A673 (cell line): ENCODE data around the gene CDK19. TPM values are rescaled to one million over a fixed set of nuclear protein-coding genes. Genes with fewer than 3 reads are reported as not detected.

ENCODE experiments used
- BruUV-seq: library from RNA; stranded (reverse); fragments of 400-500 nt; replicated peaks from 2 replicates; lab custom pipeline; 2021; lab: Mats Ljungman, UMichigan
- CTCF ChIA-PET: fragments of 300-600 bp; sonication (Branson Sonifier 250); formaldehyde crosslinking; loops from one replicate; lab custom pipeline; 2022; ENCODE audit warnings: antibody characterized with exemption; lab: Charles Lee
- POLR2A ChIA-PET: fragments of 300-600 bp; sonication (Branson Sonifier 250); formaldehyde crosslinking; loops from one replicate; lab custom pipeline; 2022; ENCODE audit warnings: antibody characterized with exemption; ENCODE audit not compliant: low non-redundant PET; lab: Charles Lee
- DNase-seq: peaks from one replicate; pipeline ENCODE4 v3.0.0-alpha.2; 2015; ENCODE audit warnings: low spot score
- H3K27ac ChIP-seq: fragments of 200-600 bp; sonication (generic); 2 replicates; pipeline ENCODE4 v1.5.1; 2016; ENCODE audit warnings: mixed run types, low read depth, mild to moderate bottlenecking, mixed read lengths, antibody characterized with exemption, low read length; ENCODE audit not compliant: poor library complexity, severe bottlenecking
- H3K27me3 ChIP-seq: fragments of 200-600 bp; sonication (generic); replicated peaks from 2 replicates; pipeline ENCODE4 v1.6.1; 2017; ENCODE audit warnings: mixed run types, low read depth, mild to moderate bottlenecking, mixed read lengths, antibody characterized with exemption, low read length; ENCODE audit not compliant: insufficient read depth, poor library complexity
- H3K36me3 ChIP-seq: fragments of 200-600 bp; sonication (generic); 2 replicates; pipeline ENCODE4 v1.6.1; 2016; ENCODE audit warnings: mixed run types, mild to moderate bottlenecking, mixed read lengths, antibody characterized with exemption, low read length; ENCODE audit not compliant: insufficient read depth, poor library complexity, severe bottlenecking
- H3K4me1 ChIP-seq: fragments of 200-600 bp; sonication (generic); 2 replicates; pipeline ENCODE4 v1.6.1; 2017; ENCODE audit warnings: mixed run types, mild to moderate bottlenecking, mixed read lengths, antibody characterized with exemption, low read length; ENCODE audit not compliant: insufficient read depth, poor library complexity, severe bottlenecking
- H3K4me3 ChIP-seq: fragments of 200-600 bp; sonication (generic); 2 replicates; pipeline ENCODE4 v1.5.1; 2016; ENCODE audit warnings: low read depth, mixed run types, mild to moderate bottlenecking, mixed read lengths, low read length; ENCODE audit not compliant: poor library complexity, severe bottlenecking
- H3K9me3 ChIP-seq: fragments of 200-600 bp; sonication (generic); 2 replicates; pipeline ENCODE4 v1.6.1; 2016; ENCODE audit warnings: mixed run types, low read depth, mild to moderate bottlenecking, mixed read lengths, antibody characterized with exemption, low read length; ENCODE audit not compliant: poor library complexity, severe bottlenecking
- CTCF ChIP-seq: fragments of 300-800, 200-600 bp; sonication (generic); conservative IDR thresholded peaks from 2 replicates; pipeline ENCODE4 v1.5.1; 2017; ENCODE audit warnings: low read depth, mild to moderate bottlenecking, antibody characterized with exemption, low read length, moderate library complexity, mixed read lengths
- EZH2 ChIP-seq: fragments of 200-600 bp; sonication (generic); IDR thresholded peaks from 2 replicates; pipeline ENCODE4 v1.6.1; 2017; ENCODE audit warnings: borderline replicate concordance, low read depth, mild to moderate bottlenecking, mixed read lengths, antibody characterized with exemption, low read length; ENCODE audit not compliant: poor library complexity, severe bottlenecking
- intact Hi-C: fragments of 100-400 bp; cut with micrococcal nuclease; formaldehyde crosslinking; loops from one replicate; pipeline ENCODE4 v1.10.0; 2022; ENCODE audit not compliant: unreplicated experiment
- total RNA-seq: library from RNA; stranded (reverse); gene quantifications from 2 replicates; pipeline ENCODE4 v1.2.3, GENCODE V29; 2021

Gene CDK19
- total RNA-seq, 1 experiment from 2014 or later: 23.7 TPM

- ChIA-PET POLR2A (interaction anchor here (0.7 kb wide), 1 partner anchor 10 kb away, joined by 3 read pairs; no protein-coding TSS in a partner anchor), CTCF (no interaction called here)
- Histone ChIP-seq H3K4me1 (no peaks in the 10 kb centered on the region), H3K4me3 (no peak overlapping the region), H3K27ac (no peak overlapping the region), H3K36me3 (no peaks in the 10 kb centered on the region), H3K27me3 (no peaks in the 10 kb centered on the region), H3K9me3 (no peaks in the 10 kb centered on the region)
- no peak for TF ChIP-seq EZH2
- no peak for TF ChIP-seq CTCF
- DNase-seq: no peak
- no TSS peak for BruUV-seq
- intact Hi-C loops: no loop called here
Measured at GRCh38 chr6:110688661-110689268, 126.5 kb downstream of the CDK19 start.

GRCh38 chr6:110687326-110687725, 127.9 kb downstream of the CDK19 start:
- ChIA-PET POLR2A (no interaction called here), CTCF (no interaction called here)
- no peak for TF ChIP-seq CTCF
- Histone ChIP-seq H3K36me3 (no peaks in the 10 kb centered on the region), H3K4me1 (no peaks in the 10 kb centered on the region), H3K27me3 (no peaks in the 10 kb centered on the region), H3K9me3 (no peaks in the 10 kb centered on the region), H3K4me3 (no peak overlapping the region), H3K27ac (no peak overlapping the region)
- DNase-seq: no peak
- intact Hi-C loops: no loop called here
- no TSS peak for BruUV-seq

- Histone ChIP-seq H3K36me3 (no peaks in the 10 kb centered on the region), H3K27me3 (no peaks in the 10 kb centered on the region), H3K9me3 (no peaks in the 10 kb centered on the region), H3K27ac (no peak overlapping the region), H3K4me1 (no peaks in the 10 kb centered on the region), H3K4me3 (no peak overlapping the region)
- POLR2A ChIA-PET: no interaction called here
- CTCF ChIA-PET: interaction anchor here (0.6 to 0.7 kb wide), 2 partner anchors 9 to 10 kb away, joined by 3 to 14 read pairs; no protein-coding TSS in a partner anchor
- no TSS peak for BruUV-seq
- no peak for DNase-seq
- intact Hi-C loops: loop anchor here (2.0 to 5.0 kb wide), 2 partner anchors 156 to 268 kb away; no protein-coding TSS in a partner anchor
- TF ChIP-seq CTCF (no peak), EZH2 (no peak)
Measured at GRCh38 chr6:110683241-110683640, 132.0 kb downstream of the CDK19 start.
